Activated gamma-delta T cell treated with Interleukin-2 at 50 U/mL for 16 hours (primary cell): ENCODE measurements around the gene SRSF5.
"Not testable (repeated sequence)": the region's sequence is repeated elsewhere in the genome, so short reads cannot be mapped to it uniquely, and the experiment has no call there.

Source experiments
- DNase-seq: peaks from one replicate; pipeline ENCODE4 v3.0.0-alpha.2; 2020

The SRSF5 gene

GRCh38 chr14:69766984-69767368, at the start of gene SRSF5:
TSS of gene SRSF5 (plus strand) at chr14:69767142. CDS start at chr14:69768157, 1,015 bp downstream.
- DNase-seq, result peak; percentile 93

DNA sequence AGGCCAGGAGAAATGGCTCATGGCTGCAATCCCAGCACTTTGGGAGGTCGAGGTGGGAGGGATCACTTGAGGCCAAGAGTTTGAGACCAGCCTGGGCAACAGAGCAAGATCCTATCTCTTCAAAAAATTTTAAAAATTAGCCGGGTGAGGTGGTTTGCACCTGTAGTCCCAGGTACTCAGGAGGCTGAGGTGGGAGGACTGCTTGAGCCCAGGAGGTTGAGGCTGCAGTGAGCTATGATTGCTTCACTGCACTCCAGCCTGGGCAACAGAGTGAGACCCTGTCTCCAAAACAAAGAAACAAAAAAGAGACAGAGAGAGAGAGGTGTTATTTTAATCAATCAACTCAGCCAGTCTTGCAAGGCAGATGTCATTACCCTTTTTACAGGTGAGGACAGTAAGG, 48.3 kb upstream of the SRSF5 start:
- DNase-seq, result not testable (repeated sequence)

DNA sequence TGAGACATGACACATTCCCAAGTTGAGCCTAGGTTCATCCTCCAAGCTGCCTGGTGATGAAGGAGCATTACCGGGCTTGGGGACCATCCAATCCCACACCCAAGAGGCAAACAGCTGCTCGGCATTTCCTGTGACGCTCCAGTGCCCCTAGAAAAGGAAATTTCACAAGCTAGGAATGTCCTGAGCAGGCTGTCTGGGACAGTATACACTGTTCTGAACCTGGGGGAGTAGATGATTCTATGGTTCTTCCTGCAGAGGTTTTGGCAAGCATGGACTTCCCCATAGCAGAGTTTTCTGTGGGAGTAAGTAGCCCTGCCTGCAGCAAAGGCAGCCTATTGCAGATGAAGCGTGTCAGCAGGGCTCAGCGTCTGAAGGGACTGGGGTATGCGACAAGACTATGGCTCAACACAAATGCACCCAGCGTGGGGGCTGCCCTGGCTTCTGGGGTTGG, 47.4 kb upstream of the SRSF5 start:
- no peak for DNase-seq

- DNase-seq, result no peak
Observed at GRCh38 chr14:69720912-69721311, 46.0 kb upstream of the SRSF5 start.

DNA sequence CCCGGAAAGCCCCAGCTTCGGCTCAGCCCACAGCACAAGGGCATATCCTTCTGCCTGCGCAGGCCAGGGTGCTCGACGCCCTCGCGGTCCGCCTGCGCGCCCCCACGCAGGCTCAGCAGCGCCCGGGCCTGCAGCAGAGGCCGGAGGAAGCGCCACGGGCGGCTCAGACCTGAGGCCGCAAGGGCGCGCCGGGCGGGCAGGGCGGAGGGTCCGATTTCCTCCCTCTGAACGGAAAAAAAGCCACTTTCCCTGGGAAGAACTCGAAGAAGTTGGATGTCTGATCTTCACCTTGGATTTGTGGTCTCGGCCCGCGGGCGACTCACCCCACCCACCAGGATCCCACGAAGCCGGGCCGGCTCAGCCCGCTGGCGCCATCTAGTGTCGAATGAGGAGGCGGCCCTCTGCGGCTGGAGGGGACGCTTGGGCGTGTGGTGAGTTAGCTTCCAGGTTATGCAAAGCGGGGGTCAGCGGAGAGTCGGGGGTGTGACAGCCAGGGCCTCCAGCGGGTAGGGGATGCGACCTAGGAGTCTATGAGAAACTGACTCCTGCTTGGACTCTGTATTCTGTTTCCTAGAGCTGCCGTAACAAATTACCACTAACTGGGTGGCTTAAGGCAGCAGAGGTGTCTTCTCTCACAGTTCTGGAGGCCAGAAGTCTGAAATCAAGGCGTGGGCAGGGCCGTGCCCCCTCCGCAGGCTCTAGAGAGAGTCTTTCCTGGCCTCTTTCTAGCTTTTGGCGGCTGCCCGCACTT, 40.0 kb upstream of the SRSF5 start:
- DNase-seq, result peak; percentile 83

DNA sequence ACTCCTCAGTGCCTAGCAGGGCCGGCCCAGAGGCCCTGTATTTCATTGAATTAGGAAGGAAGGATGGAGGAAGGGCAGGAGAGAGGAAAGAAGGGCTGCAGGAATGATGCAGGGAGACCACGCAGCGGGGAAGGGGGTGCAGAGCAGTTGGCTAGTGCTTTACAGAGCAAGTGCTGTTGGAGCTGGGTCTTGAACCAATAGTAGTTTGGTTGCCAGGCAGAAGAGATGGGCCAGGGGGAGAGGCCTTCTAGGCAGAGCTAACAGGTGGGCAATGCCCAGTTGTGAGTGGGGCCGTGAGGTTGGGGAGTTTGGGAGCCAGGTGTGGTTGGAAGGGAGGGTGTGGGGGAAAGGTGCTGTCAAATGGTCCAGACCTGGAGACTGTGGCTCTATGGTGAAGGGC, 39.1 kb upstream of the SRSF5 start:
- DNase-seq, result no peak

DNA sequence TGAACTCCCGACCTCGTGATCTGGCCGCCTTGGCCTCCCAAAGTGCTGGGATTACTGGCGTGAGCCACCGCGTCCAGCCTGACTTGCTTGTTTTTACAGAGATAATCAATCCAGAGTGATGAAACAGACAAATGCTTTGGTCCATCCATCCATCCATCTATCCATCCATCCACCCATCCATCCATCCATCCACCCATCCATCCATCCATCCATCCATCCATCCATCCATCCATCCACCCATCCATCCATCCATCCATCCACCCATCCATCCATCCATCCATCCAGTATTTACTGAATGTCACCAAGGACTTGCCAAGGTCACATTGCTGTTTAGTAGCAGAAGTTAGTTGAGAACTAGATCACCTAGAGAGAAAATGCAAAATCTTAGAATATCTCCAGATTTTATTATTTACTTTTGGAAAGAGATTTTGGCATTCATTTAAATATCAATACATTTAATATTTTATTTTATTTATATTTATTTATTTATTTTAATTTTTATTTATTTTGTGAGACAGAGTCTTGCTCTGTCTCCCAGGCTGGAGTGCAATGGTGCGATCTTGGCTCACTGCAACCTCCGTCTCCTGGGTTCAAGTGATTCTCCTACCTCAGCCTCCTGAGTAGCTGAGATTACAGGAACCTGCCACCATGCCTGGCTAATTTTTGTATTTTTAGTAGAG, 34.9 kb upstream of the SRSF5 start:
- DNase-seq, result not testable (repeated sequence)

- not testable (repeated sequence) for DNase-seq
Observed at GRCh38 chr14:69736405-69736804, 30.5 kb upstream of the SRSF5 start.

GRCh38 chr14:69741055-69741454, 25.9 kb upstream of the SRSF5 start:
- no peak for DNase-seq

DNA sequence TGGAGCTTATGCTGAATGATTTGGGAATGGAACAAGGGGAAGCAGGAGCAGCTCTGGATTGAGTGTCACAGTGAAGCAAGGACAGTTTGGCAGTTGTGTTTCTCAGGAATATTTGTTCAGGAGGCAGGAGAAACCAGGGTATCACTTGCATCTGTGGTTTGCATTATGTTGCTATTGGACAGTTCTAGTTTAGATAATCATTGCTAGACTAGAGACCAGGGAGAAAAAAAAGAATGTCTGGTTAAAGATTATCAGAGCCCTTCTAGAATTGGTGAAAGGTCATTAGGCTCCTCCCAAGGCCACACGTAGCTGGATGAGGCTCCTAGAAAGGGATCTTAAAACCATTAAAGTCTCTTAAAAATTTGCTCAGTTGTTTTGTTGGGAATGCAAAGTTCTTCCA, 17.0 kb upstream of the SRSF5 start:
- no peak for DNase-seq

- no peak for DNase-seq
Observed at GRCh38 chr14:69750495-69750894, 16.4 kb upstream of the SRSF5 start.

- DNase-seq, result no peak
Observed at GRCh38 chr14:69752773-69753172, 14.2 kb upstream of the SRSF5 start.

DNA sequence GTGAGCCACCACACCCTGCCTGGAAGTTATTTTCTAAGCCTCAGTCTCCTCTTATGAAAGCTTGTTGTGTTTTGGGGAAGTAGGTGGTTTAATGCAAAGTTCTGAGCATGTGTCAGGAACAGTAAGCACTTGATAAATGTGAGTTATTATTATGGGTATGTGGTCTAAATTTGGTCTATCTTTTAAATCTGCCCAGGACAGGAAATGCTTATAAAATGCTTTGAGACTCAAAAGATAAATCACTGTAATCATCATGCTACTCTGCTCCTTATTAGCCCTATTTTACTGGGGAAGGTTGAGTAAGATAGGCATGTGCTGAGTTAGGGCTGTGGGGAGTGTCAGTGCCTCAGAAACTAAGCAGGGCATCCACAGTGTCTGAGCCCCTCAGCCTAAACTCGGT, 13.1 kb upstream of the SRSF5 start:
- no peak for DNase-seq

DNA sequence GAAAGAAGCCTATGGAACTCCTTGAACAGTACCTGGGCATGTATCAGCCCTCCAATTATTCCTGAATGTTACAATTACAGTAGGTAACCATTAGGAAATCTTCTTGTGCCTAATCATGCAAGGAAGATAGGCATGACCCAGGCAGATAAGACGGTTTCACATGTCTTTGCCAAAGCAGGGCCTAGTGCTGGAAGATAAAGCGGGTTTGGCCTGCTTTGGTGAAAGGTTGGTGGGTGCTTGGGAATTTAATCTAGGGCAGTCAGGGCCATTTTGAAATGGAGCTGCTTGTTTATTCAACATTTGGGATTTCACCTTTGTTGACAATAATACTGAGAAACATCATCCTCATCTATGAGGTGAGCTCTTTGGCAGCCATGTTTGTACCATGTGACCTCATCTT, 12.5 kb upstream of the SRSF5 start:
- DNase-seq, result no peak

DNA sequence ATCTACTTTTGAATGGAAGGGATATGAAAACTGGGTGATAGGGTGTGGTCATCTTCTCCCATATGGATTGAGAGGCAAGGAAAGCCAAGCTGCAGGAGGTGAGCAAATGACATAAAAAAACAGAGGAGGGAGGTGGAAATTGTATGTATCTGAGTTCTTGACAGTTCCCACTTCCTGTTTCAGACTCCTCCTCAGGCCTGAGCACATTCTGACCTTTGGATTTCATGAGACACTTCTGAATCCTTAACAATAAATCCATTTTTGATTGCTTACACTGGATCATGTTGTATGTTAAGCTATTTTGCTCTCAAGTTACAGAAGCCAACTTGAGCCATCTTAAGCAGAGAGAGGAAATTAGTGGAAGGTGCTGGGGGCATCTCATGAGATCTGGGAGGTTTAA, 11.6 kb upstream of the SRSF5 start:
- DNase-seq, result no peak

- no peak for DNase-seq
Observed at GRCh38 chr14:69755784-69756183, 11.2 kb upstream of the SRSF5 start.

GRCh38 chr14:69756298-69756697, 10.6 kb upstream of the SRSF5 start:
- no peak for DNase-seq

- DNase-seq, result no peak
Observed at GRCh38 chr14:69760810-69761209, 6.1 kb upstream of the SRSF5 start.

DNA sequence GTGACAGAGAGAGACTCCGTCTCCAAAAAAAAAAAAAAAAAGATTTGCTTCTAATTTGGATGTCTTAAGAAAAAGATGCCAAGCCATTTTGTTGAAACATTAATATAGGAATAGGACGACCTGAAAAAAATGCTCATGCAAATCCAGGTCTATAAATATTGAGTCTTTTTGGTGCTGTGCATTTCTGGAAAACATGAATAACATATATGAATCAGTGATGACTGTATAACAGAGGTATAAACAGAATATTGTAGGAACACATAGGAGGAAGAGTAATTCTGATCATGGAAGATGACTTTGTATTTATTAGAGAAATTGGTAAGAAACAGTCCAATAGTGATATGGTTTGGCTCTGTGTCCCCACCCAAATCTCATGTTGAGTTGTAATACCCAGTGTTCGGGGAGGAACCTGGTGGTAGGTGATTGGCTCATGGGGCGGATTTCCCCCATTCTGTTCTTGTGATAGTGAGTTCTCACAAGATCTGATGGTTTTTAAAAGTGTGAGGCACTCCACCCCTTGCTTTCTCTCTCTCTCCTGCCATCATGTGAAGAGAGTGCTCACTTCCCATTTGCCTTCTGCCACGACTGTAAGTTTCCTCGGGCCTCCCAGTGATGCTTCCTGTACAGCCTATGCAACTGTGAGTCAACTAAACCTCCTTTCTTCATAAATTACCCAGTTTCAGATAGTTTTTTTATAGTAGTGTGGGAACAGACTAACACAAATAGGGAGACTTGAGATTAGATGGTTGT, 3.0 kb upstream of the SRSF5 start:
- no peak for DNase-seq

GRCh38 chr14:69767369-69767999, 542 bp downstream of the SRSF5 start:
- DNase-seq, result peak; percentile 85

DNA sequence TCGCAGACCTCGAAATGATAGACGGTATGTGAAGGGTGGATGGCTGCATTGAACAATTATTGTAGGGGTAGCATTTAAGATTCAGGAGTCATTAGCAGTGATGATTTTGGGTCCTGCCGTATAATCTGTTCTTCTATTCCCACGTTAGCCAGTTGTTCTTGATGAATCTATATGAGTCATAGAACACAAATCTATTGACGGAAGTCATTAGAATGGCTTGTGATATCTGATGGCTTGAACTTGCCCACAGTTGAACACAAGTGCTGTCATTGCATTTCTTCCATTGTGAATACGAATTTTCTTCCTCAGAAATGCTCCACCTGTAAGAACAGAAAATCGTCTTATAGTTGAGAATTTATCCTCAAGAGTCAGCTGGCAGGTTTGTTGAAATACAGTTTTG, 1.9 kb downstream of the SRSF5 start:
- no peak for DNase-seq

DNA sequence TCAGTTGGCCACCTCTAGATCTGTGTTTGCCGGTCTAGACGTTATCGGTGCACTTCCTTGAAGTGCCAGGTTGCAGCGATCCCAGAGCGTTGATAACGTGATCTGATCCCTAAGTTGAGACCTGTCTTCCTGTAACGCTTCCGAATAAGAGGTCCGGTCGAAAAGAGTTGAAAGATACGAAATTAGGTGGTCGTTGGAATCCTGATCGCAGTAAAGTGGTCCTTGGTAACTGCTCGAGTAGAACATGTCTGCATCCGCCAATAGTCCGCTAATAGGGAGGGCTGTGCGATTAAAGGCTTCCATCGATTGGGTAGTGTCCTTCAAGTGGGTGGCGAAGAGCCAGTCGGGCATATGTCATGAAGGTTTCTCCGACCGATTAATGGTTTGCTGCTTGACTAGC, 2.7 kb downstream of the SRSF5 start:
- no peak for DNase-seq

DNA sequence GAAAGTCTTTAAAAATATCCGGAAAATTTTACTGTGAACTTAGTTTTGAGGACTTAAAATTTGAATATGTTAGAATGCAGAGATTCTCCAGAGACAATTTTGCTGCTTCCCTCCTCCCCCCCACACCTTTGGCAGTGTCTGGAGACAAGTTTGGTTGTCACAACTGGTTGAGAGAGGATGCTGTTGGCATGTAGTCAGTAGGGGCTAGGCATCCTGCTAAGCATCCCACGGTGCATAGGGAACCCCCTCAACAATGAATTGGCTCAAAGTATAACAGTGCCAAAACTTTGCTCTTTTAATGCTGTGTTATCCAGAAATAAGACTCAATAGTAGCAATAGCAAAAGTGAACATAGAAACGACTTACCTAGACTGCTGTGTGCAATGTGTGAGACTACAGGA, 3.6 kb downstream of the SRSF5 start:
- DNase-seq, result no peak
